Ovary (tissue), 3 donors: ENCODE data around the gene C10orf62.

Experiments used
- CTCF ChIP-seq, 3 donors: fragments of 450-650 bp in 2 of 3; fragments of 200-600 bp in 1 of 3; IDR thresholded peaks; one replicate each; pipeline versions ENCODE4 v1.5.1 to v1.8.0; 2016 to 2022; ENCODE audit warnings: antibody characterized with exemption in 3 of 3, mild to moderate bottlenecking in 1 of 3
- POLR2A ChIP-seq: fragments of 450-650 bp; IDR thresholded peaks from one replicate; pipeline ENCODE4 v1.6.1; 2017; ENCODE audit warnings: antibody characterized with exemption, mild to moderate bottlenecking, moderate library complexity
- donor health status: DM: no; HTN: no; CAD: no.

- no peak for TF ChIP-seq CTCF (IDR thresholded peaks at IDR 0.05)
- no peak for TF ChIP-seq POLR2A
Observed at GRCh38 chr10:97593421-97593820, 3.9 kb downstream of the C10orf62 start.
